GM18520 (cell line): Measurements from ENCODE around the gene UBE3A.
"Not testable (repeated sequence)": the region's sequence is repeated elsewhere in the genome, so short reads cannot be mapped to it uniquely, and the experiment has no call there.

Experiments used
- ATAC-seq: cut with Tn5 transposase; IDR thresholded peaks from one replicate; pipeline ENCODE4 v1.9.1; 2021; ENCODE audit not compliant: unreplicated experiment

The UBE3A gene

GRCh38 chr15:25439369-25439836 lies 579 bp upstream of the UBE3A start:
- ATAC-seq: no peak

DNA sequence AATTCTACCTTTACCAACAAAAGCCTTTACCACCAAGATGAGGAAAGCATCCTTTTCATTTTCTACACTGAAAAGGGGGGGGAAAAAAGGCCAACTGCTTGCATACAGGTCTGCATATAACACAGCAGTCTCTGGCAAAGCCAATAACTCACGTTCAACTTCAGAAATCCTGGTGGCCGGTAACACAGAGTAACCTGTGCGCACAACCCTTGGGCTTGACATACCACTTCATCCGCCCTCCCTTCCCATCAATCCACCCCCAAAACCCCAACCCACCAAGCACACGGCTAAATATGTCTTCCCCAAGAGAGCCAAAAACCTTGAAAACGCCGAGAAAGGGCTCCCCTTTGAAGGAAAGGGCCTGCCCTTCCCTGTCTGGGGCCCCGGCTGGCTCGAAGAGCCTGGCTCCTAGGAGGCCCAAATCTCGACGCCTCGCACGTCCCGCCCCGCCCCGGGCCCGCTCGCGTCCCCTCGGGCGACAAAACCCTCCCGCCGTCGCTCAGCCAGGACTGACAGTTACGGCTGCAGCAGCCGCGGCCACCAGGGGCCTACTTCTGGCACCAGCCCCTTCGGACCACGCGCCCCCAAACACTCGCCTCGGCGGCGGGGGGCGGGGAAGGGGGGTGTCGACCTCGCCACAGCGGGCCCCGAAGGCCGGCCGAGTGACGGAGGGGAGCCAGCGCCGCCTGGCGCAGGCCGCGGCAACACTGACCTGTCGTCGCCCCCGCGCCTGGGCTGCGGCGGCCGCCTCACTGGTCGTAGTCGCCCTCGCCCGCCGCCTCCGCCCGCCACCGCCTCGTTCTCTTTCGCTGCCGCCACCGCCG lies 835 bp downstream of the UBE3A start:
- peak; percentile 27 for ATAC-seq

DNA sequence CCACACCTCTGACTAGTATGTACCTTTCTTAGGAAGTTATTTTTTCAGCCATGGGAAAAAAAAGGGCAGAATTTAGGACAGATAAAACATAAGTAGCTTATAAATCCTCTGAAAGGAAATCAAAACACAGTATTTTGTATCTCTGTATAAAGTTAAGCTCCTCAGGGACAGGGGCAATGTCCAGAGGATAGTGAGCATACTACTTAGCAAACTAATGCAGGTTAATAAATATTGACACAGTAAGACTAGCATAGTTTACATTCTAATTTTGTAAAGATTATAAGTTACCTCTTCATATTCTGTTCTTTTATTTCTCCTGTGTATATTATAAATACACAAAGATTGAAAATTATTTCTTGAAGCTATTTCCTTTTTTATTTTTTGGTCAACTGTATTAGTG lies 2.1 kb downstream of the UBE3A start:
- ATAC-seq: no peak

- ATAC-seq: no peak
Measured at GRCh38 chr15:25435474-25436243, 3.2 kb downstream of the UBE3A start.

DNA sequence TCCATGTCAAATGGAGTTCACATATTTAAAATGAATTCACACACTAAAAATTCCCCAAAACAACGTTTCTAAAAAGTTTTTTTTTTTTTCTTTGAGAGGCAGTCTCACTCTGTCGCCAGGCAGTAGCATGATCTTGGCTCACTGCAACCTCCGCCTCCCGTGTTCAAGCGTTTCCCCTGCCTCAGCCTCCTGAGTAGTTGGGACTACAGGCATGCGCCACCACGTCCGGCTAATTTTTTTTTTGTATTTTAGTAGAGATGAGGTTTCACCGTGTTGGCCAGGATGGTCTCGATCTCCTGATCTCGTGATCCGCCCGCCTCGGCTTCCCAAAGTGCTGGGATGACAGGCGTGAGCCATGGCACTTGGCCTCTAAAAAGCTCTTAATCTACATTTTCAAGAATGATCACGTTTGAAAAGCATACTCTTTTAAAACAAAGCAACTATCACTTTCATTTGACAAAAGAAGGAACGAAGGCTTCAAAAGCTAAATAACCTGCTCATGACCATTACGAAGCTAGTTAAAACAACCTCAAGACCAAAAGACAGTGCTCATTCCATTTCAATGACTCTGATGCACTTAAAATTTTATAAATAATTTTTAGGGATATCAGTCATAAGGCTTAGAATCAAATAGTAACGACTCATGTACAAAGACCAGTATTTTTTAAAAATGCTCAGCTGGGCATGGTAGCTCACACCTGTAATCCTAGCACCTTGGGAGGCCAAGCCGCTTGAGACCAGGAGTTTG lies 5.5 kb downstream of the UBE3A start:
- no peak for ATAC-seq

DNA sequence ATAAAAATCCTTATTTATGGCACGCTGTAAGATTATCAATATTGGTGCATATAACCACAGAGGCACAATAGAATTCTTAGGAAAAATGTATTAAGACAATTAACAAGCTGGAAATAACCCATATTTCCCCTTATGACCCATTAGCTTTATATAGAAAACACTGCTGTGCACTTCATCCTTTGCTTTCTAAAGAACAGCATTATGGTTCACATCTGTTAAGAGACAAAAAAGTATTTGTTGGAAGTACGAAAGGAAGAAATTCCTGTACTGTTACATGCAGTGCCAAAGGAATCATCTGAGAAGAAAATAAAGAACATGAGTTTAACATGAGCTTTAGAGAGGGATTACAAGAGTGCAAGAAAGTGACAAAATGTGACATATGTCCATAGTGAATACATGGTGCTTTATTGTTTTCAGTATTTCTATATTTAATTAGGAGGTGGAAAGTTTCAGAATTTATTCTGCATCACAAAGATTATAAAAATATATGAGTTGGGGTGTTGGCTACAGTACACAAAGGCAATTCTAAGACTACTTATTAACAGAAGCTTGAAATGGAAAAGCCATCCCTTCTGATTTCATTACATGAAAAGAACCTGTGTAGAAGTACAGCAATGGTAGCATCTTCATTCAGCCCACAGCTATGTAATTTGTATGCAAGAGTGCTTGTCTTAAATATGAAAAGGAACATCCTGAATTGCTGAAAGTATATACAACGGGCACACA lies 6.8 kb downstream of the UBE3A start:
- ATAC-seq: no peak

- ATAC-seq: no peak
Measured at GRCh38 chr15:25427861-25428260, 11.0 kb downstream of the UBE3A start.

GRCh38 chr15:25426896-25427610 lies 11.8 kb downstream of the UBE3A start:
- ATAC-seq: no peak

DNA sequence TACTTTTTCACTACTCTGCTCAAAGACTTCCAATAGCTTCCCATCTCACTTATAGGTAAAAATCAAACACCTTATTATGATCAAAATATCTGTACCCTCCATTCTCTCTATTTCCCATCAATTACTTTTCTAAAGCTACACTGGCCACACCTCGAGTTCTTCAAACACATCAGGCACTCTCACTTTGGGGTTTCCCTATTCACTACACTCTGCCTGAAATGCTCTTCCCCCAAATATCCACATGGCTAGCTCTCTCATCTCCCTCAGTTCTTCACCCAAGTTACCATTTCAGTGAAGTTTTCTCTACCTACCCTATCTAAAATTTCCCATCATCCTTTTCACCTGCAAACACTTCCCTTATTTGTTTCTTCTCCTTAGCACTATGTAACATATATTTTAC lies 14.8 kb downstream of the UBE3A start:
- no peak for ATAC-seq

GRCh38 chr15:25422021-25422420 lies 16.8 kb downstream of the UBE3A start:
- no peak for ATAC-seq

GRCh38 chr15:25418202-25418601 lies 20.6 kb downstream of the UBE3A start:
- ATAC-seq: no peak

DNA sequence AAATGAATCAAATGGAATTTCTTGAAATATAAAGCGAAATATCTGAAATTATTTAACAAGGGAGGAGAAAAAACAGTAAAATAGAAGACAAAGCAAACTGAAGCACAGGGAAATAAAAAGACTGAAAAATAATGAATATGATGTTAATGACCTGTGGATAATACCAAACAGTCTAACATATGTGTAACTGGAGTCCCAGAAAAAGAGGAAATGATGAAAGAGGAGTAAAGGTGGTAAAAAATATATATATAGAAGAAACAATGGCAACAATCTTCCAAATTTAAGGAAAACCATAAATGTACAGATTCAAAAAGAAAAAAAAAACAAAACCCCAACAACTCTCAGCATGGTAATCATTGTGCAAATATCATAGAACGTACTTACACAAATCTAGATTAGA lies 21.2 kb downstream of the UBE3A start:
- no peak for ATAC-seq

GRCh38 chr15:25416693-25417092 lies 22.1 kb downstream of the UBE3A start:
- peak; percentile 71 for ATAC-seq

- ATAC-seq: no peak
Measured at GRCh38 chr15:25415707-25416106, 23.1 kb downstream of the UBE3A start.

DNA sequence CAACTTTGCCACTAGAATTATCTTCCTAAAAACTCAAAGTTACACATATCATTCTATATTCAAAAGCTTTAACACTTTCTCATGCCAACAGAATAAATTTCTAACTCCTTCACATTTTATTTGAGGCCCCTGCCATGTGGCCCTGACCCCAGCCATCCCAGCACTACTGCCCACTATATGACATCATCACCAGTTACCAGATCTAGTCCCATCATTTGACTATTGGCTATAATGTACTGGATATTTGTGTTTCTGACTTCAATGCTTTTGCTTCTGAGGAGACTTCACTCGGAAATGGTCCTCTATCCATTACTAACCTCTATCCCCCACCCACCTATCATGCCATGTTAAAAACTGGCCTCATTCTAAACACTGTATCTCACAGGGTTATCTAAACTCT lies 23.6 kb downstream of the UBE3A start:
- ATAC-seq: no peak

- no peak for ATAC-seq
Measured at GRCh38 chr15:25410649-25411048, 28.2 kb downstream of the UBE3A start.

DNA sequence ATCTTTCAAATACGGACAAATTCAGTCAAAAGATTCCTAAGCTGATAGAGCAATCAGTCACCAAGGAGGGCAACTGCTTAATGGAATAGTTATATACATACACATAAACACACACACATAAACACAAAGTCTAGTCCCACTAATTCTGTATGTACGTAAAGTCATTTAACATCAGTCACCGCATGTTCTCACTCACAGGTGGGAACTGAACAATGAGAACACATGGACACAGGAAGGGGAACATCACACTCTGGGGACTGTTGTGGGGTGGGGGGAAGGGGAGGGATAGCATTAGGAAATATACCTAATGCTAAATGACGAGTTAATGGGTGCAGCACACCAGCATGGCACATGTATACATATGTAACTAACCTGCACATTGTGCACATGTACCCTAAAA lies 29.1 kb downstream of the UBE3A start:
- ATAC-seq: not testable (repeated sequence)

- no peak for ATAC-seq
Measured at GRCh38 chr15:25408929-25409328, 29.9 kb downstream of the UBE3A start.

DNA sequence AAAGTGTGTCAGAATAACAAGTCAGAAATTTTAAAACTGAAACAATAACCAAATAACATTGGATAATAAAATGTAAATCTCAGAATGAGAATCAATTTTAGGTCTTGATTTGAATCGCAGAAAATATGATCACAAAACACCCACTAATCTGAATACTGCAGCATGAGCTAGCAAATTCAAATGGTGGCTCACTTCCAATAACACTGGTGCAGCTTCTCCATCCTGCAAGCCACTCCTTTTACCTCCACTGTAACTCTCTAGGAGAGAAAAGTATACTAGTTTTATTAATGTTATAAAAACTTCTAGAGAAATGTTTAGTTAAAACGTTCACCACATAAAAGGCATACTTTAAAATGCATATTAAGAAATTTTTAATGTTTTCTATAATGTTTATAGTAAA lies 30.4 kb downstream of the UBE3A start:
- no peak for ATAC-seq

GRCh38 chr15:25407950-25408349 lies 30.9 kb downstream of the UBE3A start:
- no peak for ATAC-seq
